H1 (cell line): ENCODE measurements around the gene ROR1. TPM values are rescaled to one million over a fixed set of nuclear protein-coding genes. Genes with fewer than 3 reads are reported as not detected.

Experiments
- CTCF ChIA-PET: fragments of 300-600 bp; sonication (Branson Sonifier 250); formaldehyde crosslinking; loops from one replicate; lab custom pipeline; 2021; ENCODE audit not compliant: partially characterized antibody; lab: Charles Lee
- POLR2A ChIA-PET: fragments of 300-600 bp; sonication (Branson Sonifier 250); formaldehyde crosslinking; loops from one replicate; lab custom pipeline; 2021; ENCODE audit warnings: inconsistent platforms; ENCODE audit not compliant: partially characterized antibody; lab: Charles Lee
- DNase-seq, 2 experiments: peaks; one replicate each; pipeline versions ENCODE4 v3.0.0 to v3.0.0-alpha.2; 2010 to 2022; ENCODE audit warnings: low spot score in 2 of 2, low read depth in 1 of 2, mixed read lengths in 1 of 2
- FAIRE-seq: peaks from 2 replicates; lab custom pipeline; 2011; peaks lifted over from hg19 to GRCh38; lab: Jason Lieb, UNC
- H2AFZ ChIP-seq: 2 replicates; pipeline ENCODE4 v1.8.1; 2012; ENCODE audit warnings: low read length, inconsistent platforms
- H2AK5ac ChIP-seq: 2 replicates; pipeline ENCODE4 v1.6.1; 2013; ENCODE audit warnings: low read depth, low read length
- H2BK120ac ChIP-seq: replicated peaks from 2 replicates; pipeline ENCODE3; 2013; ENCODE audit warnings: low read depth, low read length, inconsistent platforms
- H2BK12ac ChIP-seq: 2 replicates; pipeline ENCODE4 v1.6.1; 2013; ENCODE audit warnings: low read depth, low read length
- H2BK15ac ChIP-seq: 2 replicates; pipeline ENCODE4 v1.6.1; 2013; ENCODE audit warnings: low read length
- H2BK20ac ChIP-seq: 2 replicates; pipeline ENCODE4 v1.6.1; 2013; ENCODE audit warnings: low read length
- H2BK5ac ChIP-seq: 2 replicates; pipeline ENCODE4 v1.6.1; 2013; ENCODE audit warnings: low read depth, low read length
- H3K14ac ChIP-seq: 2 replicates; pipeline ENCODE4 v1.6.1; 2013; ENCODE audit warnings: inconsistent platforms; ENCODE audit not compliant: insufficient read length
- H3K18ac ChIP-seq: 2 replicates; pipeline ENCODE4 v1.6.1; 2013; ENCODE audit warnings: low read length; ENCODE audit errors: extremely low read depth
- H3K23ac ChIP-seq: 2 replicates; pipeline ENCODE4 v1.6.1; 2013; ENCODE audit warnings: inconsistent platforms; ENCODE audit not compliant: insufficient read length
- H3K23me2 ChIP-seq: 2 replicates; pipeline ENCODE4 v1.6.1; 2013; ENCODE audit warnings: low read depth, low read length
- H3K27ac ChIP-seq: 2 replicates; pipeline ENCODE4 v1.6.1; 2011; ENCODE audit warnings: low read depth, low read length, inconsistent platforms
- H3K27me3 ChIP-seq, 4 experiments: replicated peaks in 1 of 4; 1 replicate in 1 of 4; 2 replicates in 3 of 4; pipeline versions ENCODE4 v1.6.1 to v1.8.1; 2011 to 2013; ENCODE audit warnings: low read length in 3 of 4, mild to moderate bottlenecking in 3 of 4, inconsistent platforms in 2 of 4, mixed read lengths in 2 of 4, moderate library complexity in 1 of 4; ENCODE audit not compliant: control insufficient read depth in 3 of 4, insufficient read depth in 3 of 4; ENCODE audit errors: extremely low read depth in 1 of 4
- H3K36me3 ChIP-seq, 4 experiments: 2 replicates each; pipeline versions ENCODE4 v1.6.1 to v1.8.1; 2011 to 2013; ENCODE audit warnings: mild to moderate bottlenecking in 4 of 4, low read length in 3 of 4, moderate library complexity in 2 of 4, control low read depth in 1 of 4, inconsistent platforms in 1 of 4; ENCODE audit not compliant: insufficient read depth in 4 of 4, control insufficient read depth in 2 of 4
- H3K4ac ChIP-seq: replicated peaks from 2 replicates; pipeline ENCODE3; 2013; ENCODE audit warnings: low read length, low read depth, mixed read lengths, inconsistent platforms; ENCODE audit not compliant: insufficient read length
- H3K4me1 ChIP-seq, 4 experiments: replicated peaks in 1 of 4; 1 replicate in 1 of 4; 2 replicates in 3 of 4; pipeline versions ENCODE4 v1.6.1 to v1.8.1; 2011 to 2013; ENCODE audit warnings: low read length in 3 of 4, inconsistent platforms in 2 of 4, mixed read lengths in 1 of 4; ENCODE audit not compliant: insufficient read depth in 4 of 4, control insufficient read depth in 3 of 4
- H3K4me2 ChIP-seq, 2 experiments: 2 replicates each; pipeline versions ENCODE4 v1.6.1 to v1.8.1; 2011 to 2013; ENCODE audit warnings: low read depth in 2 of 2, low read length in 2 of 2, control low read depth in 1 of 2, inconsistent platforms in 1 of 2, mild to moderate bottlenecking in 1 of 2; ENCODE audit not compliant: insufficient read depth in 1 of 2
- H3K4me3 ChIP-seq, 4 experiments: fragments of 200-600, 300-600 bp in 1 of 4; sonication (generic), shearing (Covaris generic), sonication (Bioruptor Twin) in 1 of 4; 2 replicates each; pipeline versions ENCODE4 v1.5.1 to v1.8.1; 2011 to 2016; ENCODE audit warnings: low read length in 4 of 4, low read depth in 3 of 4, control low read depth in 2 of 4, inconsistent platforms in 2 of 4, mild to moderate bottlenecking in 2 of 4, mixed read lengths in 1 of 4, moderate library complexity in 1 of 4; ENCODE audit not compliant: insufficient read depth in 2 of 4; ENCODE audit errors: extremely low read depth in 1 of 4
- H3K56ac ChIP-seq: replicated peaks from 2 replicates; pipeline ENCODE3; 2013; ENCODE audit warnings: low read depth, mild to moderate bottlenecking, mixed read lengths, low read length, inconsistent platforms; ENCODE audit not compliant: insufficient read length
- H3K79me1 ChIP-seq: 2 replicates; pipeline ENCODE4 v1.6.1; 2013; ENCODE audit warnings: low read depth, low read length, control low read depth
- H3K79me2 ChIP-seq, 2 experiments: 2 replicates each; pipeline versions ENCODE4 v1.6.1 to v1.8.1; 2012 to 2013; ENCODE audit warnings: low read length in 2 of 2, mild to moderate bottlenecking in 2 of 2, inconsistent platforms in 1 of 2; ENCODE audit not compliant: insufficient read depth in 2 of 2, control insufficient read depth in 1 of 2
- H3K9ac ChIP-seq, 4 experiments: replicated peaks in 1 of 4; 1 replicate in 1 of 4; 2 replicates in 3 of 4; pipeline versions ENCODE4 v1.6.1 to v1.8.1; 2011 to 2013; ENCODE audit warnings: low read depth in 3 of 4, low read length in 3 of 4, control low read depth in 2 of 4, mild to moderate bottlenecking in 2 of 4, moderate library complexity in 2 of 4, inconsistent platforms in 1 of 4; ENCODE audit errors: extremely low read depth in 1 of 4
- H3K9me3 ChIP-seq, 2 experiments: 2 replicates each; pipeline versions ENCODE4 v1.6.1 to v1.8.1; 2012 to 2013; ENCODE audit warnings: mild to moderate bottlenecking in 2 of 2, moderate library complexity in 2 of 2, control low read depth in 1 of 2, inconsistent platforms in 1 of 2, low read depth in 1 of 2, low read length in 1 of 2, mixed read lengths in 1 of 2; ENCODE audit not compliant: insufficient read depth in 2 of 2
- H4K20me1 ChIP-seq, 2 experiments: replicated peaks in 1 of 2; 2 replicates each; pipeline versions ENCODE3 to v1.8.1; 2011 to 2013; ENCODE audit warnings: inconsistent platforms in 2 of 2, low read length in 2 of 2, mild to moderate bottlenecking in 1 of 2; ENCODE audit not compliant: insufficient read depth in 2 of 2, control insufficient read depth in 1 of 2
- H4K5ac ChIP-seq: 2 replicates; pipeline ENCODE4 v1.6.1; 2013; ENCODE audit warnings: low read length, low read depth, mixed read lengths, inconsistent platforms; ENCODE audit not compliant: insufficient read length
- H4K8ac ChIP-seq: 2 replicates; pipeline ENCODE4 v1.8.0; 2013; ENCODE audit warnings: mild to moderate bottlenecking, moderate library complexity, low read length, inconsistent platforms; ENCODE audit not compliant: insufficient read depth; ENCODE audit errors: extremely low read depth
- H4K91ac ChIP-seq: replicated peaks from 2 replicates; pipeline ENCODE3; 2013; ENCODE audit warnings: low read length, mixed read lengths, inconsistent platforms; ENCODE audit not compliant: insufficient read length
- ATF2 ChIP-seq: IDR thresholded peaks from 2 replicates; pipeline ENCODE4 v1.6.1; 2012; ENCODE audit warnings: low read length, inconsistent platforms
- CREB1 ChIP-seq: IDR thresholded peaks from 2 replicates; pipeline ENCODE4 v1.6.1; 2012; ENCODE audit warnings: inconsistent platforms
- EP300 ChIP-seq, 2 experiments: IDR thresholded peaks; 1 replicate in 1 of 2; 2 replicates in 1 of 2; pipeline ENCODE4 v1.6.1; 2011 to 2012; ENCODE audit warnings: low read depth in 2 of 2, low read length in 2 of 2, mild to moderate bottlenecking in 2 of 2, borderline replicate concordance in 1 of 2, inconsistent platforms in 1 of 2, moderate library complexity in 1 of 2
- JUN ChIP-seq: IDR thresholded peaks from 2 replicates; pipeline ENCODE4 v1.6.1; 2011; ENCODE audit warnings: low read depth, mild to moderate bottlenecking, improper control_type of control experiment, low read length
- JUND ChIP-seq: IDR thresholded peaks from 2 replicates; pipeline ENCODE4 v1.6.1; 2011; ENCODE audit warnings: mild to moderate bottlenecking, improper control_type of control experiment, low read length
- KDM4A ChIP-seq: IDR thresholded peaks from one replicate; pipeline ENCODE4 v1.7.1; 2012; ENCODE audit warnings: low read depth, mild to moderate bottlenecking, moderate library complexity, low read length, inconsistent platforms; ENCODE audit not compliant: severe bottlenecking
- PHF8 ChIP-seq: fragments of 200-600 bp; sonication (generic); conservative IDR thresholded peaks from 2 replicates; pipeline ENCODE4 v1.7.1; 2012; ENCODE audit warnings: low read depth, mild to moderate bottlenecking, inconsistent platforms, low read length, moderate library complexity
- POLR2AphosphoS5 ChIP-seq: IDR thresholded peaks from 2 replicates; pipeline ENCODE4 v1.6.1; 2011; ENCODE audit warnings: low read depth, low read length
- RBBP5 ChIP-seq: IDR thresholded peaks from 2 replicates; pipeline ENCODE4 v1.7.1; 2012; ENCODE audit warnings: low read depth, mild to moderate bottlenecking, inconsistent platforms, low read length, moderate library complexity, borderline replicate concordance
- SAP30 ChIP-seq: fragments of 300-600 bp; sonication (generic); IDR thresholded peaks from 2 replicates; pipeline ENCODE4 v1.7.1; 2012; ENCODE audit warnings: low read length, moderate library complexity, mild to moderate bottlenecking, inconsistent platforms; ENCODE audit not compliant: insufficient read depth, insufficient replicate concordance
- SIN3A ChIP-seq, 2 experiments: IDR thresholded peaks in 1 of 2; conservative IDR thresholded peaks in 1 of 2; 2 replicates each; pipeline ENCODE4 v1.6.1; 2011 to 2012; ENCODE audit warnings: low read length in 2 of 2, improper control_type of control experiment in 1 of 2, low read depth in 1 of 2, mild to moderate bottlenecking in 1 of 2
- SIX5 ChIP-seq: IDR thresholded peaks from 2 replicates; pipeline ENCODE4 v1.6.1; 2011; ENCODE audit warnings: mild to moderate bottlenecking, low read depth, low read length
- WGBS, 2 experiments: shearing (Covaris generic) in 1 of 2; methylation state at CpG; one replicate each; pipeline versions ENCODE4 v1.1.6 to v1.1.7; 2013 to 2015; ENCODE audit warnings: low lambda C conversion rate in 2 of 2, mixed read lengths in 2 of 2, inconsistent platforms in 1 of 2, low coverage in 1 of 2, missing lambda C conversion rate in 1 of 2; ENCODE audit not compliant: insufficient replicate concordance in 2 of 2, insufficient coverage in 1 of 2, insufficient read length in 1 of 2; ENCODE audit errors: extremely low coverage in 1 of 2, missing lambda C conversion rate in 1 of 2; 5-methylcytosine and 5-hydroxymethylcytosine counted together
- polyA plus RNA-seq, 7 experiments: library from polyadenylated mRNA; depleted of rRNA in 3 of 7; stranded (reverse) in 5 of 7; unstranded in 2 of 7; fragments of >200 nt in 5 of 7; fragments of 200-250 nt in 2 of 7; gene quantifications; 1 replicate in 5 of 7; 2 replicates in 1 of 7; 4 replicates in 1 of 7; pipeline versions ENCODE4 v1.2.1 to v1.2.3, GENCODE V29; 2011 to 2013; ENCODE audit warnings: missing spikeins in 2 of 7, mixed read lengths in 2 of 7
- total RNA-seq: library from RNA; stranded (reverse); fragmentation: NEBNext Ultra II Directional; extraction: Animal tissue kit (Norgen Biotek cat#: 25700); gene quantifications from 2 replicates; pipeline ENCODE4 v1.2.1, GENCODE V29; 2021

The ROR1 gene
- total and polyA plus RNA-seq, 2 of the 8 experiments (the other 6 are each of a cell fraction or from before 2014, with no cell fraction given) = 33.6 to 73.6 TPM

GRCh38 chr1:64112281-64112680, 338.5 kb downstream of the ROR1 start:
- Histone ChIP-seq H3K27ac (no peak overlapping the region), H3K4me2 (no peak overlapping the region), H3K4me3 (no peak overlapping the region), H3K9ac (no peak overlapping the region), H3K18ac (no peak overlapping the region), H3K27me3 (no peaks in the 10 kb centered on the region), H3K79me1 (no peaks in the 10 kb centered on the region), H3K9me3 (no peaks in the 10 kb centered on the region), H2BK20ac (no peak overlapping the region), H3K4me1 (peaks cover 0 to 8% (median under 1%) of the 10 kb centered on the region in 4 experiments; a peak in 4 of 7 replicates), H3K23ac (no peak overlapping the region), H3K36me3 (no peaks in the 10 kb centered on the region), H4K5ac (no peak overlapping the region), H3K79me2 (peaks cover 0 to 14% of the 10 kb centered on the region in 2 experiments; a peak in 2 of 4 replicates), H3K23me2 (no peaks in the 10 kb centered on the region), H3K14ac (no peak overlapping the region), H2BK5ac (no peak overlapping the region), H4K91ac (no peak overlapping the region), H3K4ac (no peak overlapping the region), H2BK120ac (no peak overlapping the region), H4K20me1 (peaks cover 2 to 5% of the 10 kb centered on the region in 2 experiments), H3K56ac (no peak overlapping the region), H2BK15ac (no peak overlapping the region), H2AFZ (no peak overlapping the region), H4K8ac (no peak overlapping the region), H2BK12ac (no peak overlapping the region), H2AK5ac (no peak overlapping the region)
- ChIA-PET POLR2A (interaction anchor here (1.6 kb wide), 1 partner anchor 14 kb away, joined by 3 read pairs; no protein-coding TSS in a partner anchor), CTCF (interaction anchor here (1.0 to 1.8 kb wide), 4 partner anchors 10 to 51 kb away, joined by 3 to 6 read pairs (median 4); no protein-coding TSS in a partner anchor)
- 91% methylated on average over 2 of the region's 2 CpGs; no CpG with 5 or more reads in 1 of the 2 experiments for WGBS, 2 experiments
- no peak for DNase-seq
- no peak for FAIRE-seq
- no peak for TF ChIP-seq KDM4A
- no peak for TF ChIP-seq RBBP5
- no peak for TF ChIP-seq ATF2
- TF ChIP-seq SAP30 = no peak
- no peak for TF ChIP-seq JUN
- TF ChIP-seq SIN3A (conservative IDR thresholded peaks at IDR 0.05 in 1 of 2, IDR thresholded peaks at IDR 0.05 in 1 of 2; ENCODE audit: low read depth in 1 of 2, low read length in 2 of 2) = no peak
- no peak for TF ChIP-seq PHF8
- no peak for TF ChIP-seq SIX5
- TF ChIP-seq EP300 (IDR thresholded peaks at IDR 0.05; ENCODE audit: borderline replicate concordance in 1 of 2, low read depth in 2 of 2, low read length in 2 of 2) = no peak
- TF ChIP-seq JUND = no peak
- no peak for TF ChIP-seq POLR2AphosphoS5
- TF ChIP-seq CREB1 = no peak
